HCT116 (cell line): ENCODE results near the gene HAX1. TPM values are rescaled to one million over a fixed set of nuclear protein-coding genes. Genes with fewer than 3 reads are reported as not detected.

ENCODE experiments used
- ATAC-seq: fragments of 200-7000 bp; cut with Tn5 transposase; 2 replicates; pipeline ENCODE4 v1.9.1; 2020; ENCODE audit warnings: mild to moderate bottlenecking, moderate library complexity
- BruUV-seq: library from RNA; stranded (reverse); fragments of 400-500 nt; replicated peaks from 2 replicates; lab custom pipeline; 2021; lab: Mats Ljungman, UMichigan
- CTCF ChIA-PET: fragments of 300-600 bp; sonication (Branson Sonifier 250); formaldehyde crosslinking; loops from one replicate; lab custom pipeline; 2021; ENCODE audit warnings: antibody characterized with exemption; lab: Charles Lee
- POLR2A ChIA-PET: fragments of 300-600, 350-600 bp; sonication (Branson Sonifier 250); formaldehyde crosslinking; loops from one replicate; lab custom pipeline; 2021; ENCODE audit warnings: antibody characterized with exemption; lab: Charles Lee
- RAD21 ChIA-PET, 2 experiments: fragments of 300-600 bp; sonication (Branson Sonifier 250); formaldehyde crosslinking; loops; one replicate each; lab custom pipeline; 2023; ENCODE audit warnings: low total read pairs in 2 of 2; ENCODE audit not compliant: uncharacterized antibody in 2 of 2, unreplicated experiment in 2 of 2, low non-redundant PET in 1 of 2; lab: Charles Lee
- DNase-seq: peaks from one replicate; pipeline ENCODE4 v3.0.0-alpha.2; 2010; ENCODE audit warnings: low read depth, low spot score
- H2AFZ ChIP-seq: fragments of 200-600 bp; shearing (Covaris generic), sonication (generic); 2 replicates; pipeline ENCODE4 v1.6.1; 2017; ENCODE audit warnings: low read depth, mixed run types, mixed read lengths, antibody characterized with exemption, low read length; ENCODE audit not compliant: poor library complexity, severe bottlenecking
- H3K27ac ChIP-seq: 2 replicates; pipeline ENCODE4 v1.5.1; 2012; ENCODE audit warnings: low read depth, low read length
- H3K27me3 ChIP-seq: fragments of 200-600 bp; sonication (generic); 2 replicates; pipeline ENCODE4 v1.6.1; 2016; ENCODE audit warnings: mixed run types, low read length, mixed read lengths; ENCODE audit not compliant: insufficient read depth
- H3K36me3 ChIP-seq, 2 experiments: fragments of 200-500 bp in 1 of 2; fragments of 200-600 bp in 1 of 2; sonication (Bioruptor generic) in 1 of 2; sonication (generic) in 1 of 2; 2 replicates each; pipeline versions ENCODE4 v1.5.1 to v1.6.1; 2014 to 2016; ENCODE audit warnings: low read length in 2 of 2, inconsistent platforms in 1 of 2, mixed read lengths in 1 of 2, mixed run types in 1 of 2; ENCODE audit not compliant: insufficient read depth in 2 of 2, control insufficient read depth in 1 of 2
- H3K4me1 ChIP-seq, 2 experiments: fragments of 200-600 bp in 1 of 2; sonication (generic) in 1 of 2; 2 replicates each; pipeline versions ENCODE4 v1.5.1 to v1.6.1; 2012 to 2017; ENCODE audit warnings: low read length in 2 of 2, inconsistent platforms in 1 of 2, mild to moderate bottlenecking in 1 of 2, mixed read lengths in 1 of 2, mixed run types in 1 of 2, moderate library complexity in 1 of 2; ENCODE audit not compliant: insufficient read depth in 2 of 2, control insufficient read depth in 1 of 2
- H3K4me2 ChIP-seq: fragments of 200-600 bp; sonication (generic); 2 replicates; pipeline ENCODE4 v1.6.1; 2017; ENCODE audit warnings: mixed run types, low read length, mixed read lengths
- H3K4me3 ChIP-seq, 2 experiments: fragments of 200-600 bp in 1 of 2; sonication (generic) in 1 of 2; replicated peaks in 1 of 2; 2 replicates each; pipeline ENCODE4 v1.5.1; 2011 to 2016; ENCODE audit warnings: low read length in 2 of 2, control low read depth in 1 of 2, low read depth in 1 of 2, mild to moderate bottlenecking in 1 of 2, mixed read lengths in 1 of 2, mixed run types in 1 of 2
- H3K79me2 ChIP-seq: fragments of 200-600 bp; sonication (generic); 2 replicates; pipeline ENCODE4 v1.6.1; 2017; ENCODE audit warnings: mild to moderate bottlenecking, mixed run types, low read length, moderate library complexity, mixed read lengths; ENCODE audit not compliant: insufficient read depth
- H3K9ac ChIP-seq: fragments of 200-600 bp; sonication (generic); 2 replicates; pipeline ENCODE4 v1.6.1; 2016; ENCODE audit warnings: low read length, mixed read lengths
- H3K9me2 ChIP-seq: fragments of 200-600 bp; sonication (generic), shearing (Covaris generic); 2 replicates; pipeline ENCODE4 v1.6.1; 2017; ENCODE audit warnings: mixed run types, mild to moderate bottlenecking, moderate library complexity; ENCODE audit not compliant: insufficient read depth
- H3K9me3 ChIP-seq, 2 experiments: fragments of 200-500 bp in 1 of 2; fragments of 200-600 bp in 1 of 2; sonication (Bioruptor generic) in 1 of 2; sonication (generic) in 1 of 2; 2 replicates each; pipeline ENCODE4 v1.6.1; 2014 to 2017; ENCODE audit warnings: low read length in 2 of 2, mixed read lengths in 2 of 2, inconsistent platforms in 1 of 2, low read depth in 1 of 2, mild to moderate bottlenecking in 1 of 2, mixed run types in 1 of 2, moderate library complexity in 1 of 2; ENCODE audit not compliant: control insufficient read depth in 1 of 2, insufficient read depth in 1 of 2
- H4K20me1 ChIP-seq: fragments of 200-600 bp; sonication (generic), shearing (Covaris generic); 2 replicates; pipeline ENCODE4 v1.6.1; 2017; ENCODE audit warnings: mixed run types, mild to moderate bottlenecking, moderate library complexity; ENCODE audit not compliant: insufficient read depth
- SIN3A ChIP-seq: IDR thresholded peaks from 2 replicates; pipeline ENCODE4 v1.6.1; 2012; ENCODE audit warnings: low read depth
- SP1 ChIP-seq: IDR thresholded peaks from 2 replicates; pipeline ENCODE4 v1.6.1; 2012; ENCODE audit warnings: low read depth
- YY1 ChIP-seq: IDR thresholded peaks from 2 replicates; pipeline ENCODE4 v1.6.1; 2011; ENCODE audit warnings: low read length, low read depth, moderate library complexity, mild to moderate bottlenecking; ENCODE audit not compliant: insufficient replicate concordance; ENCODE audit errors: extremely low read depth
- intact Hi-C: fragments of 100-400 bp; cut with micrococcal nuclease; formaldehyde crosslinking; loops from 2 replicates; pipeline ENCODE4 v1.10.0; 2022
- total RNA-seq: library from RNA; stranded (reverse); gene quantifications from one replicate; pipeline ENCODE4 v1.2.1, GENCODE V29; 2021; ENCODE audit not compliant: unreplicated experiment

HAX1 gene
- total RNA-seq, 1 experiment from 2014 or later: 93.6 TPM

GRCh38 chr1:154258784-154259183, 13.6 kb upstream of the HAX1 start:
- peaks cover 20% of the 10 kb centered on the region; the same call in 1 of the 2 replicates for H3K79me2 ChIP-seq
- no peak overlapping the region for H3K9ac ChIP-seq
- POLR2A ChIA-PET: no interaction called here
- no peak for TF ChIP-seq SP1
- no peaks in the 10 kb centered on the region for H3K9me3 ChIP-seq
- H3K27me3 ChIP-seq: no peaks in the 10 kb centered on the region
- H3K9me2 ChIP-seq: no peaks in the 10 kb centered on the region
- no peak for ATAC-seq
- no peaks in the 10 kb centered on the region for H3K4me1 ChIP-seq
- no peak overlapping the region for H3K4me2 ChIP-seq
- H2AFZ ChIP-seq: no peak overlapping the region
- peaks cover 81 to 94% of the 10 kb centered on the region in 2 experiments for H3K36me3 ChIP-seq
- RAD21 ChIA-PET: no interaction called here
- no TSS peak for BruUV-seq
- DNase-seq: no peak
- intact Hi-C loops: no loop called here
- peaks cover 4% of the 10 kb centered on the region; the same call in 1 of the 2 replicates for H4K20me1 ChIP-seq
- no peak overlapping the region for H3K27ac ChIP-seq
- CTCF ChIA-PET: interaction anchor here (0.6 kb wide), 1 partner anchor 67 kb away, joined by 3 read pairs; no protein-coding TSS in a partner anchor
- H3K4me3 ChIP-seq: no peak overlapping the region

- no peak overlapping the region for H3K27ac ChIP-seq
- BruUV-seq: no TSS peak
- intact Hi-C loops: loop anchor here (5.0 kb wide), 1 partner anchor 33 kb away; no protein-coding TSS in a partner anchor
- ChIA-PET CTCF (no interaction called here), POLR2A (no interaction called here), RAD21 (no interaction called here)
- no peak overlapping the region for H3K4me2 ChIP-seq
- peaks cover 4% of the 10 kb centered on the region; the same call in 1 of the 2 replicates for H4K20me1 ChIP-seq
- TF ChIP-seq YY1 (no peak), SIN3A (no peak)
- H3K4me1 ChIP-seq: no peaks in the 10 kb centered on the region
- no peaks in the 10 kb centered on the region for H3K27me3 ChIP-seq
- no peak for DNase-seq
- no peak overlapping the region for H3K9ac ChIP-seq
- peaks cover 72 to 81% of the 10 kb centered on the region in 2 experiments for H3K36me3 ChIP-seq
- no peaks in the 10 kb centered on the region for H3K9me2 ChIP-seq
- peaks cover 16% of the 10 kb centered on the region; the same call in 1 of the 2 replicates for H3K79me2 ChIP-seq
- H2AFZ ChIP-seq: no peak overlapping the region
- no peak overlapping the region for H3K4me3 ChIP-seq
- no peak for ATAC-seq
- H3K9me3 ChIP-seq: no peaks in the 10 kb centered on the region
Observed at GRCh38 chr1:154260127-154260526, 12.3 kb upstream of the HAX1 start.
